Fibroblast of mammary gland (primary cell): ENCODE measurements around the gene TRIM40.
A peak's percentile ranks its signal among the peaks of the same experiment; 100 is the strongest.

ENCODE experiments used
- DNase-seq: peaks from one replicate; pipeline ENCODE4 v3.0.0-alpha.2; 2010; ENCODE audit warnings: low read depth
- H3K4me3 ChIP-seq: 2 replicates; pipeline ENCODE4 v1.5.1; 2011; ENCODE audit warnings: low read depth, mild to moderate bottlenecking, low read length, moderate library complexity; ENCODE audit not compliant: control insufficient read depth
- TF ChIP-seq, protein P1 (sequence below): conservative IDR thresholded peaks from 2 replicates; pipeline ENCODE4 v1.5.1; 2011; ENCODE audit warnings: low read depth, low read length, inconsistent platforms; ENCODE audit not compliant: control insufficient read depth, insufficient read depth

The TRIM40 gene

GRCh38 chr6:30169658-30170614 is 34.0 kb downstream of the TRIM40 start:
- peak; percentile 63 for DNase-seq
- TF ChIP-seq, protein P1, sequence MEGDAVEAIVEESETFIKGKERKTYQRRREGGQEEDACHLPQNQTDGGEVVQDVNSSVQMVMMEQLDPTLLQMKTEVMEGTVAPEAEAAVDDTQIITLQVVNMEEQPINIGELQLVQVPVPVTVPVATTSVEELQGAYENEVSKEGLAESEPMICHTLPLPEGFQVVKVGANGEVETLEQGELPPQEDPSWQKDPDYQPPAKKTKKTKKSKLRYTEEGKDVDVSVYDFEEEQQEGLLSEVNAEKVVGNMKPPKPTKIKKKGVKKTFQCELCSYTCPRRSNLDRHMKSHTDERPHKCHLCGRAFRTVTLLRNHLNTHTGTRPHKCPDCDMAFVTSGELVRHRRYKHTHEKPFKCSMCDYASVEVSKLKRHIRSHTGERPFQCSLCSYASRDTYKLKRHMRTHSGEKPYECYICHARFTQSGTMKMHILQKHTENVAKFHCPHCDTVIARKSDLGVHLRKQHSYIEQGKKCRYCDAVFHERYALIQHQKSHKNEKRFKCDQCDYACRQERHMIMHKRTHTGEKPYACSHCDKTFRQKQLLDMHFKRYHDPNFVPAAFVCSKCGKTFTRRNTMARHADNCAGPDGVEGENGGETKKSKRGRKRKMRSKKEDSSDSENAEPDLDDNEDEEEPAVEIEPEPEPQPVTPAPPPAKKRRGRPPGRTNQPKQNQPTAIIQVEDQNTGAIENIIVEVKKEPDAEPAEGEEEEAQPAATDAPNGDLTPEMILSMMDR = peak; percentile 94
- no peak overlapping the region for H3K4me3 ChIP-seq

GRCh38 chr6:30171677-30172471 is 35.9 kb downstream of the TRIM40 start:
- TF ChIP-seq, protein P1 = no peak
- peak; percentile 19 for DNase-seq
- H3K4me3 ChIP-seq = no peak overlapping the region

- DNase-seq = peak; percentile 36
- TF ChIP-seq, protein P1 = no peak
- H3K4me3 ChIP-seq = no peak overlapping the region
Observed at GRCh38 chr6:30172681-30173080, 36.7 kb downstream of the TRIM40 start.

- no peak for DNase-seq
- TF ChIP-seq, protein P1 = no peak
Observed at GRCh38 chr6:30175765-30176164, 39.8 kb downstream of the TRIM40 start.

GRCh38 chr6:30178837-30179236 is 42.9 kb downstream of the TRIM40 start:
- DNase-seq = no peak
- H3K4me3 ChIP-seq = no peak overlapping the region
- TF ChIP-seq, protein P1 = no peak

More at GRCh38 chr6:30175765-30176164, 39.8 kb downstream of the TRIM40 start:
- H3K4me3 ChIP-seq = no peak overlapping the region

DNA sequence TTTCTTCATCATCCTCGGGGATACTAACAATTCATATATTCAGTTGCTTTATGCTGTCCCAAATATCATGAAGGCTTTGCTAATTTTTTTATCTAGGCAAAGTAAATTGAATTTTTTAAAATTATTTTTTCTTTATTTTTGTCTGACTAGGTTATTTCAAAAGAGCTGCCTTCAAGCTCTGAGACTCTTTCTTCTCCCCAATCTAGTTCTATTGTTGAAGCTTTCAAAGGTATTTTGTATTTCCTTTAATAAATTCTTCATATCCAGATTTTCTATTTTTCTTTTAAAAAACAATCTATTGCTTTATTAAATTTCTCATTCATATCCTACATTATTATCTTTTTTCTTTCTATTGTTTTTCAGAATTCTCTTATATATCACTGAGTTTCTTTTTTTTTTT is 44.2 kb downstream of the TRIM40 start:
- TF ChIP-seq, protein P1 = no peak
- H3K4me3 ChIP-seq = no peak overlapping the region
- DNase-seq = no peak
